ENCODE measurements around the gene EVC.

GRCh38 chr4:5693871-5694270 is 17.1 kb upstream of the EVC start:
- TF ChIP-seq CTCF (IDR thresholded peaks at IDR 0.05; ENCODE audit: borderline replicate concordance, extremely low read depth, low read length, poor library complexity, severe bottlenecking) (no peak), EZH2 (IDR thresholded peaks at IDR 0.05; ENCODE audit: borderline replicate concordance, low read depth, low read length, severe bottlenecking) (no peak)
